ENCODE measurements around the gene CACNA2D2. TPM values are rescaled to one million over a fixed set of nuclear protein-coding genes. Genes with fewer than 3 reads are reported as not detected.

Gene CACNA2D2
- total RNA-seq, 2 donors from 2014 or later, result 5.6 to 9.1 TPM

DNA sequence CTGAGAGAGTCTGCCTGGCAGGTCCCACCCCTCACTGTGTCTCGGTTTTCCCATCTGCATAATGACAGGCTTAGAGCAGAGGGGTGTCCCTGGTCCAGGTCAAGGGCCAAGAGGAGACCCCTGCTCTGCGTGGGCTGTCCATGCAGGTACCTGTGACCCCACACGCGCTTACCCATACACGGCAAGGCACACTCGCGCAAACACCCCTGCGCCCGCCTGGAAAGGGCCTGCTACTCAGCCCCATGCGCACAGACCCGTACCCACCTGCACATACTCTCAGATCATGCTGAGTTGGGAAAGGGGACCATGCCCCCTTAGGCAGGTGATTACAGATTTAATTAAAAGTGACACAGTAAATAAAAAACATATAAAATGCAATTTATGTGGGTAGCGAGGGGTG lies 120.7 kb downstream of the CACNA2D2 start:
- intact Hi-C loops (cut with DNase I), result no loop called here
- TF ChIP-seq POLR2AphosphoS5 (IDR thresholded peaks at IDR 0.05) (no peak), POLR2A (IDR thresholded peaks at IDR 0.05) (no peak)
- TF ChIP-seq, protein P1, sequence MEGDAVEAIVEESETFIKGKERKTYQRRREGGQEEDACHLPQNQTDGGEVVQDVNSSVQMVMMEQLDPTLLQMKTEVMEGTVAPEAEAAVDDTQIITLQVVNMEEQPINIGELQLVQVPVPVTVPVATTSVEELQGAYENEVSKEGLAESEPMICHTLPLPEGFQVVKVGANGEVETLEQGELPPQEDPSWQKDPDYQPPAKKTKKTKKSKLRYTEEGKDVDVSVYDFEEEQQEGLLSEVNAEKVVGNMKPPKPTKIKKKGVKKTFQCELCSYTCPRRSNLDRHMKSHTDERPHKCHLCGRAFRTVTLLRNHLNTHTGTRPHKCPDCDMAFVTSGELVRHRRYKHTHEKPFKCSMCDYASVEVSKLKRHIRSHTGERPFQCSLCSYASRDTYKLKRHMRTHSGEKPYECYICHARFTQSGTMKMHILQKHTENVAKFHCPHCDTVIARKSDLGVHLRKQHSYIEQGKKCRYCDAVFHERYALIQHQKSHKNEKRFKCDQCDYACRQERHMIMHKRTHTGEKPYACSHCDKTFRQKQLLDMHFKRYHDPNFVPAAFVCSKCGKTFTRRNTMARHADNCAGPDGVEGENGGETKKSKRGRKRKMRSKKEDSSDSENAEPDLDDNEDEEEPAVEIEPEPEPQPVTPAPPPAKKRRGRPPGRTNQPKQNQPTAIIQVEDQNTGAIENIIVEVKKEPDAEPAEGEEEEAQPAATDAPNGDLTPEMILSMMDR (IDR thresholded peaks at IDR 0.05), result no peak
- no peak overlapping the region for H3K27ac ChIP-seq
- 86% methylated on average over 12 of the region's 12 CpGs for WGBS
- H3K27me3 ChIP-seq (replicated peaks; ENCODE audit: insufficient read depth), result no peaks in the 10 kb centered on the region
- H3K9me3 ChIP-seq, result no peaks in the 10 kb centered on the region
- no peaks in the 10 kb centered on the region for H3K4me1 ChIP-seq (replicated peaks)
- H3K36me3 ChIP-seq, result no peaks in the 10 kb centered on the region
- no peak overlapping the region for H3K4me3 ChIP-seq
- no peak for DNase-seq (ENCODE audit: low spot score)

DNA sequence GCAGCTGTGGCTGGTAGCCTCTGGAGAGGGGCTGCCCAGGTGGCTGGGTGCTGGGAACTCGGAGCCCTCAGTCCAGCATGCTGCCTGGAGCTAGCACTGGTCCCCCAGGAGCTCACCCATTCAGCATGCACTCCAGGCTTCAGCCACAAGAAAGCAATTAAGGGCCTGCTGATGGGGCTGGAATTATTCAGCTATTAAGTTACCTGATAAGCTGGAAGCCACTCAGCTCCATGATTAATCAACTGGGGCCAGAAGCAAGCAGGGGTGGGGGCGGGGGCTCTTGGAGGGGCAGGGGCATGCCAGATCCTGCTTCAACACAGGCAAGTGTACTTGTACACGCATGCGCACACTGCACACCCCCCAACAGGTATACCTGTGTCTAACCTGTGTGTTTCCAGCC lies 122.1 kb downstream of the CACNA2D2 start:
- TF ChIP-seq, protein P1 (IDR thresholded peaks at IDR 0.05), result no peak
- TF ChIP-seq POLR2A (IDR thresholded peaks at IDR 0.05) (no peak), POLR2AphosphoS5 (IDR thresholded peaks at IDR 0.05) (no peak)
- Histone ChIP-seq H3K36me3 (no peaks in the 10 kb centered on the region), H3K27ac (no peak overlapping the region), H3K27me3 (replicated peaks; ENCODE audit: insufficient read depth) (no peaks in the 10 kb centered on the region), H3K4me1 (replicated peaks) (no peaks in the 10 kb centered on the region), H3K4me3 (no peak overlapping the region), H3K9me3 (no peaks in the 10 kb centered on the region)
- intact Hi-C loops (cut with DNase I), result no loop called here
- 83% methylated on average over 4 of the region's 4 CpGs for WGBS
- DNase-seq (ENCODE audit: low spot score), result no peak

DNA sequence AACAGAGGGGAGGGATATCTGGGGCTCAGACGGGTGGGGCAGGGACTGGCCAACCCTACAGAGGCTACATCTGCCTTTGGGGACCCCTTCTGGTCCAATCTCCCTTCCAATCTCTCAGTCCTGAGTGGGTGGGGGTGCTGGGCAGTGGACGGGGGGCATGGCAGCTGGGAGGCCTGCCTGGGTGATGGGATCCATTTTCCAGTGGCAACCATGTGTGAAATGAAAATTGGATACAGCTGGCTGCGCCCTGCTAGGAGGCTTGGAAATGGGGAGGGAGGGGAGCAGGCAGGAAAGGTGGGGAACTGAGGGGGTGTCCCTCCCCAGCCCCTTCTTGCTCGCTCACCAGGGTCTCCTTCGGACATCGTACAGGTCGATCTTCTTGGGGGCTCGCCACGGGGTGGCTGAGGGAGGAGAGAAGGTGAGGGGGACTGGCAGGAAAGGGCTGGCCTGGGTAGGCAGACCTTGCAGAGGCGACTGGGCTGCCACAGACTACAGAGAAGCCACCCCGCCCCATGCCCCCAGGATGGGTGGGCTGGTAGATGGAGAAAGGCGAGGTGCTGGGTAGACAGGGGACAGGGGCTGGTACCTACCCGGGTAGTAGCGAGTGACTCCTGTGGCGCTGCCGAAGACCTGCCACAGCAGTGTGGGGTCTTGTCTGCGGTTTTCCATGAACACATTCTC lies 122.9 kb downstream of the CACNA2D2 start:
- intact Hi-C loops (cut with DNase I), result no loop called here
- 89% methylated on average over 17 of the region's 17 CpGs for WGBS

DNA sequence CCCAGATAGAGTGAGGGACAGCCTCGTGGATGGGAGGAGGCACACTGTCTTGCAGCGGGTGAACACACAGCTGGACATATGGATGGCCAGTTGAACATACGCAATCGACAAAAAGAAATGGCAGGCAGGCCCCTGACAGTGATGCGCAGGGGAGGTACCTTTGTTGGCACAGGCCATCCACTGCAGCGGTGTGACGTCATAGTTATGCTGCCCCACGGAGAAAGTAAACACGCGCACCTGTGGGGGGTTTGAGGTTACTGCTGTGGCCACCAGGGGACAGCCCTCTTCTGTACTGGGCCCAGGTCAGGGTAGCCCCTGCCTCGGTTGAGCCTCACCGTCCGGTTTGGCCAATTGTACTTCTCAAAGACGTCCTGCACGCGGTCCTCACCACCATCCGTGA lies 124.7 kb downstream of the CACNA2D2 start:
- H3K36me3 ChIP-seq, result no peaks in the 10 kb centered on the region
- no peaks in the 10 kb centered on the region for H3K4me1 ChIP-seq (replicated peaks)
- TF ChIP-seq POLR2A (IDR thresholded peaks at IDR 0.05) (no peak), POLR2AphosphoS5 (IDR thresholded peaks at IDR 0.05) (no peak)
- TF ChIP-seq, protein P1 (IDR thresholded peaks at IDR 0.05), result no peak
- DNase-seq (ENCODE audit: low spot score), result no peak
- intact Hi-C loops (cut with DNase I), result no loop called here
- no peak overlapping the region for H3K27ac ChIP-seq
- 89% methylated on average over 16 of the region's 17 CpGs for WGBS
- H3K27me3 ChIP-seq (replicated peaks; ENCODE audit: insufficient read depth), result no peaks in the 10 kb centered on the region
- H3K4me3 ChIP-seq, result no peak overlapping the region
- no peaks in the 10 kb centered on the region for H3K9me3 ChIP-seq

More for the DNA sequence above, 122.9 kb downstream of the CACNA2D2 start:
- Histone ChIP-seq H3K4me1 (replicated peaks) (no peaks in the 10 kb centered on the region), H3K27ac (no peak overlapping the region), H3K9me3 (no peaks in the 10 kb centered on the region), H3K27me3 (replicated peaks; ENCODE audit: insufficient read depth) (no peaks in the 10 kb centered on the region), H3K36me3 (no peaks in the 10 kb centered on the region), H3K4me3 (no peak overlapping the region)
- TF ChIP-seq, protein P1 (IDR thresholded peaks at IDR 0.05), result no peak
- TF ChIP-seq POLR2A (IDR thresholded peaks at IDR 0.05), result no peak
- no peak for TF ChIP-seq POLR2AphosphoS5 (IDR thresholded peaks at IDR 0.05)
- no peak for DNase-seq (ENCODE audit: low spot score)

DNA sequence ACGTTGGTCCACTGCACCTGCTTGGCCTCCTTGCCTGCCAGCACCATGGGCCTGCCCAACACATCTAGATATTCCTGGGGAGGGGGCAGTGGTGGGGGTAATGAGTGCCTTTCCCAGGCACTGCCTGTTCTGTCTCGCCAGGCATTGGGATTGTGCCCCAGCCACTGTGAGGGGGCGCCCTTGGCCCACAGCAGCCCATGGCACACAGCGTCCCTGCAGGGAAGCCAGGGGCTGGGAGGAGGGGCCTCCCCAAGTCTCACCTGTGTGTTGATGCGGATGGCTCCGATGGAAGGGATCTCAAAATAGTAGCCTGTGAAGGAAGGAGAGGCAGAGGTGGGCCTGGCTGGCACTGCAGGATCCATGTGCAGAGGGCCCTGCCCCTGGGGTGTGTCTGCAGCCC lies 125.4 kb downstream of the CACNA2D2 start:
- H3K4me3 ChIP-seq, result no peak overlapping the region
- WGBS, result 84% methylated on average over 6 of the region's 6 CpGs
- intact Hi-C loops (cut with DNase I), result no loop called here
- TF ChIP-seq POLR2A (IDR thresholded peaks at IDR 0.05) (no peak), POLR2AphosphoS5 (IDR thresholded peaks at IDR 0.05) (no peak)
- TF ChIP-seq, protein P1 (IDR thresholded peaks at IDR 0.05), result no peak
- no peak overlapping the region for H3K27ac ChIP-seq
- H3K4me1 ChIP-seq (replicated peaks), result no peaks in the 10 kb centered on the region
- no peaks in the 10 kb centered on the region for H3K9me3 ChIP-seq
- H3K36me3 ChIP-seq, result no peaks in the 10 kb centered on the region
- no peak for DNase-seq (ENCODE audit: low spot score)
- H3K27me3 ChIP-seq (replicated peaks; ENCODE audit: insufficient read depth), result no peaks in the 10 kb centered on the region

Measured in prostate gland (tissue), 2 donors.